ENCODE data around the gene PIP5K1C. TPM values are rescaled to one million over a fixed set of nuclear protein-coding genes. Genes with fewer than 3 reads are reported as not detected.

The PIP5K1C gene
- polyA plus RNA-seq, 2 of the 4 experiments (the other 2 are of a cell fraction) = 2.6 to 9.3 TPM

DNA sequence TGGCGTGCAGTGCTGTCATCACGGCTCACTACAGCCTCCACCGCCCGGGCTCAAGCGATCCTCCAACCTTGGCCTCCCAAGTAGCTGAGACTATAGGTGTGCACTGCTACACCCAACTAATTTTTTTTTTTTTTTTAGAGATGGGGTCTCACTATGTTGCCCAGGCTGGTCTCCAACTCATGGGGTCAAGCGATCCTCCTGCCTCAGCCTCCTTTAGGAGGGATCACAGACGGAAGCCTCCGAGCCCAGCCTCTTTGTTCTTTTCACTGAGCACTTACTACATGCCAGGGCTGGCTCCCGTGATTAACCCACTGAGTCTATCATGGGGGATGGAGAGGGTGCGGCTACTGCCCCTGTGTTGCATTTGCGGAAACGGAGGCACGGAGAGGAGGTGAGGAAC lies 60.8 kb downstream of the PIP5K1C start:
- Histone ChIP-seq H3K9me3 (no peaks in the 10 kb centered on the region), H3K4me2 (no peak overlapping the region), H3K27ac (no peak overlapping the region), H3K4me3 (no peak overlapping the region), H3K4me1 (no peaks in the 10 kb centered on the region)
- WGBS (ENCODE audit: missing lambda C conversion rate) = 91% methylated on average over 13 of the region's 13 CpGs
- ChIA-PET CTCF (interaction anchor here (1.3 kb wide), 1 partner anchor 61 kb away, joined by 3 read pairs; the partner anchor contains the start of gene PIP5K1C), POLR2A (no interaction called here)
- FAIRE-seq (no peak), DNase-seq (ENCODE audit: low read depth in 1 of 2, low spot score in 1 of 2) (no peak), ATAC-seq (no peak)
- TF ChIP-seq PHF8 (IDR thresholded peaks at IDR 0.05; ENCODE audit: borderline replicate concordance, low read depth) (no peak), SMC3 (IDR thresholded peaks at IDR 0.05) (no peak), HOXB5 (CRISPR knock-in tag; IDR thresholded peaks at IDR 0.05) (no peak), FOXS1 (CRISPR knock-in tag; IDR thresholded peaks at IDR 0.05) (no peak), RAD21 (conservative IDR thresholded peaks at IDR 0.05 in 1 of 2, IDR thresholded peaks at IDR 0.05 in 1 of 2) (no peak), ZSCAN20 (CRISPR knock-in tag; IDR thresholded peaks at IDR 0.05) (no peak), CBX2 (IDR thresholded peaks at IDR 0.05; ENCODE audit: borderline replicate concordance, low read depth) (no peak), ZNF302 (CRISPR knock-in tag; IDR thresholded peaks at IDR 0.05) (no peak), ELK1 (IDR thresholded peaks at IDR 0.05; ENCODE audit: low read depth, low read length) (no peak), HOXA7 (CRISPR knock-in tag; IDR thresholded peaks at IDR 0.05) (no peak), EHF (CRISPR knock-in tag; IDR thresholded peaks at IDR 0.05) (no peak), FOSB (CRISPR knock-in tag; IDR thresholded peaks at IDR 0.05) (no peak), ZFP36 (IDR thresholded peaks at IDR 0.05; ENCODE audit: borderline replicate concordance, partially characterized antibody) (no peak)
- TF ChIP-seq, protein P1, sequence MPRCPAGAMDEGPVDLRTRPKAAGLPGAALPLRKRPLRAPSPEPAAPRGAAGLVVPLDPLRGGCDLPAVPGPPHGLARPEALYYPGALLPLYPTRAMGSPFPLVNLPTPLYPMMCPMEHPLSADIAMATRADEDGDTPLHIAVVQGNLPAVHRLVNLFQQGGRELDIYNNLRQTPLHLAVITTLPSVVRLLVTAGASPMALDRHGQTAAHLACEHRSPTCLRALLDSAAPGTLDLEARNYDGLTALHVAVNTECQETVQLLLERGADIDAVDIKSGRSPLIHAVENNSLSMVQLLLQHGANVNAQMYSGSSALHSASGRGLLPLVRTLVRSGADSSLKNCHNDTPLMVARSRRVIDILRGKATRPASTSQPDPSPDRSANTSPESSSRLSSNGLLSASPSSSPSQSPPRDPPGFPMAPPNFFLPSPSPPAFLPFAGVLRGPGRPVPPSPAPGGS (IDR thresholded peaks at IDR 0.05) = no peak
- TF ChIP-seq, protein P2, sequence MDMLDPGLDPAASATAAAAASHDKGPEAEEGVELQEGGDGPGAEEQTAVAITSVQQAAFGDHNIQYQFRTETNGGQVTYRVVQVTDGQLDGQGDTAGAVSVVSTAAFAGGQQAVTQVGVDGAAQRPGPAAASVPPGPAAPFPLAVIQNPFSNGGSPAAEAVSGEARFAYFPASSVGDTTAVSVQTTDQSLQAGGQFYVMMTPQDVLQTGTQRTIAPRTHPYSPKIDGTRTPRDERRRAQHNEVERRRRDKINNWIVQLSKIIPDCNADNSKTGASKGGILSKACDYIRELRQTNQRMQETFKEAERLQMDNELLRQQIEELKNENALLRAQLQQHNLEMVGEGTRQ (IDR thresholded peaks at IDR 0.05) = no peak

DNA sequence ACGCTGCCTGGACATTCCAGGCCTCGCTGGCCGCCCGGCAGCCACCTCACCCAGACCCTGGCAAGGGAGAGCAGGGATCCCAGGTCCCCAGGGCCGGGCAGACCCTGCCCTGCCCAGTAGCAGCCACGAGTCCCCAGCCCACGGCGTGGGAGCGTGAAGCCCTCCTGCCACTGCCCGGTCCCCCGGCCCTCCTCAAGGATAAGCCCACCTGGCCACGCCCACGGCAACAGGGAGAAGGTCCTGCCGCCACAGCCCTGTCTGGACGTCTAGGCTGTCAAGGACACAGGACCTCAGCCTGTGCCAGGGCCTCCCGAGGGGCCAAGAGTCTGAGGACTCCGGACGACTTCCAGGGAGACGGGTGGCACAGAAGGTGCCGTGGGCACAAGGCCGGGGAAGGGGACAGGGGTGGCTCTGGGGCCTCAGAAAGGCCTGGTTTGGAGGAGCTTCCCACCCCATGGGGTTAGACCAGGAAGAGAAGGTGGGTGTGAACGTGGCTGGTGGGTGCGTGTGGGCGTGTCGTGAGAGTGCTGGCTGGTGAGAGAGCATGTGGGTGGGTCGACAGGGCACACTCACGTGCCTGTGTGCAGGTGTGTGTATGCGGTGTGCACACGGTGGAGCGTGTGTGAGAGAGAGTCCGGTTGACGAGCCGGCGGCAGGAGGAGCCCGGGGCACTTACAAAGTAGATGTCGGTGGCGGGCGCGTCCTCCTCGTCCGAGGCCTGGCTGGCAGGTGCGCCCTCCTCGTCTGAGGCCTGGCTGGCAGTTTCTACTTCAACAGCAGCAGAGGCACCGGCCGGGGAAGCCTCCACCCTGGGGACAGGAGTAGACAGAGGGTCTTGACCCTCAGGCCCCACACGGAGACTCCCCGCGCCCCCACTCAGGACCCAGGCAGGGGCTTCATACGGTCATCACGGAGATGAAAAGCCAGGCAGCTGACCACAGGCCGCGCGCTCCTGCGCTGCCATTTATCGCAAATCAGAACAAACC lies 61.8 kb downstream of the PIP5K1C start:
- no peak overlapping the region for H3K4me3 ChIP-seq
- POLR2A ChIA-PET = no interaction called here
- CTCF ChIA-PET = interaction anchor here (1.3 kb wide), 1 partner anchor 62 kb away, joined by 3 read pairs; the partner anchor contains the start of gene PIP5K1C
- no peak overlapping the region for H3K4me2 ChIP-seq
- DNase-seq (ENCODE audit: low read depth in 1 of 2, low spot score in 1 of 2) (no peak), ATAC-seq (no peak), FAIRE-seq (no peak)
- no peak overlapping the region for H3K27ac ChIP-seq
- no peaks in the 10 kb centered on the region for H3K9me3 ChIP-seq
- 93% methylated on average over 34 of the region's 55 CpGs for WGBS (ENCODE audit: missing lambda C conversion rate)
- TF ChIP-seq, protein P3, sequence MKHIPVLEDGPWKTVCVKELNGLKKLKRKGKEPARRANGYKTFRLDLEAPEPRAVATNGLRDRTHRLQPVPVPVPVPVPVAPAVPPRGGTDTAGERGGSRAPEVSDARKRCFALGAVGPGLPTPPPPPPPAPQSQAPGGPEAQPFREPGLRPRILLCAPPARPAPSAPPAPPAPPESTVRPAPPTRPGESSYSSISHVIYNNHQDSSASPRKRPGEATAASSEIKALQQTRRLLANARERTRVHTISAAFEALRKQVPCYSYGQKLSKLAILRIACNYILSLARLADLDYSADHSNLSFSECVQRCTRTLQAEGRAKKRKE (CRISPR knock-in tag; IDR thresholded peaks at IDR 0.05; ENCODE audit: low read depth) = no peak
- TF ChIP-seq TP53 (CRISPR knock-in tag; IDR thresholded peaks at IDR 0.05) = no peak
- TF ChIP-seq NR3C1 (IDR thresholded peaks at IDR 0.05) = no peak
- TF ChIP-seq KDM1A (IDR thresholded peaks at IDR 0.05; ENCODE audit: low read depth) = no peak
- no peak for TF ChIP-seq BHLHE40 (IDR thresholded peaks at IDR 0.05; ENCODE audit: low read depth, low read length)
- TF ChIP-seq SMC3 (IDR thresholded peaks at IDR 0.05) = no peak
- TF ChIP-seq ELK1 (IDR thresholded peaks at IDR 0.05; ENCODE audit: low read depth, low read length) = no peak
- no peak for TF ChIP-seq MYC (IDR thresholded peaks at IDR 0.05; ENCODE audit: borderline replicate concordance, low read length)
- TF ChIP-seq MAX (IDR thresholded peaks at IDR 0.05) = no peak
- TF ChIP-seq KDM5A (IDR thresholded peaks at IDR 0.05) = no peak
- TF ChIP-seq PHF8 (IDR thresholded peaks at IDR 0.05; ENCODE audit: borderline replicate concordance, low read depth) = no peak
- no peak for TF ChIP-seq POLR2AphosphoS2 (conservative IDR thresholded peaks at IDR 0.05; ENCODE audit: low read length)
- TF ChIP-seq RNF2 (IDR thresholded peaks at IDR 0.05; ENCODE audit: borderline replicate concordance, low read depth) = no peak
- no peak for TF ChIP-seq HOXB13 (CRISPR knock-in tag; IDR thresholded peaks at IDR 0.05; ENCODE audit: low read depth)
- TF ChIP-seq, protein P2 (IDR thresholded peaks at IDR 0.05) = no peak
- no peak for TF ChIP-seq EP300 (IDR thresholded peaks at IDR 0.05)
- H3K4me1 ChIP-seq = no peaks in the 10 kb centered on the region

All from A549 (cell line).